IPS DF 6.9 (cell line): ENCODE results near the gene ZNF423.

Source experiments
- DNase-seq: peaks from one replicate; pipeline ENCODE4 v3.0.0-alpha.2; 2013; ENCODE audit warnings: low read depth, low spot score
- H3K27ac ChIP-seq: one replicate; pipeline ENCODE4 v1.5.1; 2013; ENCODE audit warnings: low read length, control low read depth
- H3K27me3 ChIP-seq: 2 replicates; pipeline ENCODE4 v1.6.1; 2013; ENCODE audit warnings: mild to moderate bottlenecking, low read length; ENCODE audit not compliant: control insufficient read depth, insufficient read depth
- H3K36me3 ChIP-seq: 2 replicates; pipeline ENCODE4 v1.6.1; 2013; ENCODE audit warnings: low read length; ENCODE audit not compliant: control insufficient read depth, insufficient read depth
- H3K4me1 ChIP-seq: 2 replicates; pipeline ENCODE4 v1.6.1; 2013; ENCODE audit warnings: low read length; ENCODE audit not compliant: control insufficient read depth, insufficient read depth
- H3K4me3 ChIP-seq: 2 replicates; pipeline ENCODE4 v1.5.1; 2013; ENCODE audit warnings: mild to moderate bottlenecking, low read length
- H3K9me3 ChIP-seq: 2 replicates; pipeline ENCODE4 v1.6.1; 2013; ENCODE audit warnings: low read length, inconsistent platforms; ENCODE audit not compliant: control insufficient read depth, insufficient read depth
- WGBS: extraction: QIAGEN DNeasy Blood & Tissue Kit; methylation state at CpG from one replicate; pipeline ENCODE4 v1.1.7; 2013; ENCODE audit warnings: mixed read lengths, missing lambda C conversion rate; ENCODE audit not compliant: insufficient read length, insufficient coverage; 5-methylcytosine and 5-hydroxymethylcytosine counted together

ZNF423 gene

DNA sequence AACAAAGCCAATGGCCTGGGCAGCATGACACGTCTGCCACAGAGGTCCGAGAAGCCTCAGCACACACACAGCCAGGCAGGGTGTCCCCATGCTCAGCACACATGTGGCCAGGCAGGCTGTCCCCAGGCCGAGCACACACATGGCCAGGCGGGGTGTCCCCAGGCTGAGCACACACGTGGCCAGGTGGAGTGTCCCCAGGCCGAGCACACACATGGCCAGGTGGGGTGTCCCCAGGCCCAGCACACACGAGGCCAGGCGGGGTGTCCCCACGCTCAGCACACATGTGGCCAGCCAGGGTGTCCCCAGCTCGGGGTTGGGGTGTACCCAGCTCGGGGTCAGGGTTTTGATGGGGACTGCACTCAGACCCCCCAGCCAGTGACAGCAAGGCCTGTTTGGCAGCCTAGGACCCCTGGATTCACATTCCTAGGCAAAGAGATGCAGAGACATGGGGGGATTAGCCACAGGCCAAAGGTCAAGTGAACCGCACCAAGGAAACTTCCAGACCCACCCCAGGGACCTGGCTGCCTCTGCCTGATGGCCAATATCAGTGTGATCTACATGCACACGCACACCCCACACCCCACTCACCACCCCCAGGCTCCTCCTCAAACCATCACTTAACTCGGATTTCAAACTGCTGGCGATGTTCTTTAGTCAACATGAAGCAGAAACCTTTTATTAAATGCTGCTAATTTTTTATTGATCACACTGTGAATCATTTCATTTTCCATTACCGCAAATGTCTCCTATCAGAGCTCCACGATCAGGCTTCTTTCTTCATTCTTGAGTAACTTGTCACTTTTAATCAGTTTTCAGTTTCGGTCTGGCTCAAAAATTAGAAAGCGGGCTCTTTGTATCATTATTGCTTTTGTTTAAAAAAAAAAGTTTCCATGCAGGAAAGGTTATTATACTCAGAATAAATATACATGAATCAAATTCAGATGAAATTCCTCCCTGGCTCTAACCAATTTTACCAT is 111.4 kb downstream of the ZNF423 start:
- H3K4me1 ChIP-seq = peaks cover 6% of the 10 kb centered on the region
- H3K4me3 ChIP-seq = no peak overlapping the region
- no peaks in the 10 kb centered on the region for H3K9me3 ChIP-seq
- no CpG with 5 or more reads among the region's 19 CpGs for WGBS
- no peak overlapping the region for H3K27ac ChIP-seq
- H3K27me3 ChIP-seq = no peaks in the 10 kb centered on the region
- DNase-seq = no peak
- no peaks in the 10 kb centered on the region for H3K36me3 ChIP-seq

DNA sequence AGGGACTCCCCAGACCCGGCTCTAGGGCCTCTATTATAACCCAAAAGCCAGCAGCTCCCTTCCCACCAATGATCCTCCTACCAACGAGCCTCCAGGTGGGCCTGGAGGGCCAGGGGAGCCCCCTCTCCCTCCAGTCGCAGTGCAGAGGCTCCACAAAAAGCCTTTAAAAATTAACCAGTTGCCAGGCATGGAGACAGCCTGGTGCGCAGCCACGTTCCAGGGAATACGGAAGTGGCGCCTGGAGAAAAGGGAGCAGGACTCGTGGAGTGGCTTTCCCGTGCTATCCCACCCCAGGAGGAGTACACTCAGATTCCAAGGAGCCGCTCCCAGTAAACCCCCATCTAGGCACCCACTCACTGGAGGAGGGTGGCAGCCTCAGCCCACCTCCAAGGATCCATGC is 112.3 kb downstream of the ZNF423 start:
- Histone ChIP-seq H3K27ac (no peak overlapping the region), H3K4me1 (peaks cover 4% of the 10 kb centered on the region), H3K4me3 (no peak overlapping the region), H3K9me3 (no peaks in the 10 kb centered on the region), H3K36me3 (no peaks in the 10 kb centered on the region), H3K27me3 (no peaks in the 10 kb centered on the region)
- DNase-seq = no peak
- WGBS = no CpG with 5 or more reads among the region's 10 CpGs

DNA sequence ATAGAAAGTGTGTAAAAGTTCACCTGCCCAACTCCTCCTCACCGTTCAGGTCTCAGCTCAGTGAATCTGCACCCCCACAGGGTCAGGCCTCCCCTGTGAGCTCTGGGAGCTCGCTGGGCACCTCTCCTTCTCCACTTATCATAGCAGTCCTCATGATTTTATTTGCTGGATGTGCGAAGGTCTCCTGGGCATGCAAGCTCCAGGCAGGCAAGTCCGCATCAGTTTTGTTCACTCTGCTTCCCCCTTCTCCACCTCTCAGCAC is 112.8 kb downstream of the ZNF423 start:
- no peak overlapping the region for H3K27ac ChIP-seq
- no peaks in the 10 kb centered on the region for H3K36me3 ChIP-seq
- no peaks in the 10 kb centered on the region for H3K9me3 ChIP-seq
- DNase-seq = no peak
- WGBS = no CpG with 5 or more reads among the region's 4 CpGs
- no peaks in the 10 kb centered on the region for H3K27me3 ChIP-seq
- H3K4me1 ChIP-seq = peaks cover 4% of the 10 kb centered on the region
- no peak overlapping the region for H3K4me3 ChIP-seq

DNA sequence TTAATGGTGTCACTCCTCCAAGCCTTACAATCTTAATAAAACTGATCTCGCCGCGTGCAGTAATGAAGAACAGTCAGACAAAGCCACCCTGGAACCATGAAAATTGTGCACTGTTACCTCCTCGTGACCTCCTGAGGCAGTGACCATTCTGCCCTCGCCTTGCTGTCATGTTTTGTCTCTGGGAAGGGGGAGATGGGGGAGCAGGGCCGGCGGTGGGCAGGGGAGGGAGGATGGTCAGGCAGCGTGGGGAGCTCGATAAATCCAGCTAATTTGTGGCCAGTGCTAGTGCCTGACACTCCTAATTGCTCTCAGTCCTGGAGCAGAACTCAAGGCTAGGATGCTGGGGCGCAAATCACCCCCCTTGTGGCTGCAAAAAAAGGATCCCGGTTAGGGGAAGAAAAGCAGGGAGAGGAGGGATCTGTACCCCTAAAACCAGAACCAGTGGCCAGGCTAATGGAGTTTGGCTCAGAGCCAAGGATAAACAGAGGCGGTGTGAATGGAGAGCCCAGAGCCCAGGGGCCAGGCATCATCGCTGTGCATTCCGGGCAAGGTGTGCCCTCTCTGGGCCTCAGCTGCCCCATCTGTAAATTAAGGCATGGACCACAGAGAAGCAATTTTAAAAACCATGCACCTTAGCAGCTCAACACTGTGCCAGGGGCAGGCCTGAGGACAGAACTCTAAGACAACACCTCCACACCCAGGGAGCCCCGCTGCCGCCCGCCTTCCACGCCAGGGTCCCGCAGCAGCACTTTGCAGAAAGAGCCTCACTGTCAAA is 113.3 kb downstream of the ZNF423 start:
- H3K36me3 ChIP-seq = no peaks in the 10 kb centered on the region
- H3K4me3 ChIP-seq = no peak overlapping the region
- no CpG with 5 or more reads among the region's 19 CpGs for WGBS
- peaks cover 4% of the 10 kb centered on the region for H3K4me1 ChIP-seq
- DNase-seq = no peak
- no peak overlapping the region for H3K27ac ChIP-seq
- H3K9me3 ChIP-seq = no peaks in the 10 kb centered on the region
- no peaks in the 10 kb centered on the region for H3K27me3 ChIP-seq

DNA sequence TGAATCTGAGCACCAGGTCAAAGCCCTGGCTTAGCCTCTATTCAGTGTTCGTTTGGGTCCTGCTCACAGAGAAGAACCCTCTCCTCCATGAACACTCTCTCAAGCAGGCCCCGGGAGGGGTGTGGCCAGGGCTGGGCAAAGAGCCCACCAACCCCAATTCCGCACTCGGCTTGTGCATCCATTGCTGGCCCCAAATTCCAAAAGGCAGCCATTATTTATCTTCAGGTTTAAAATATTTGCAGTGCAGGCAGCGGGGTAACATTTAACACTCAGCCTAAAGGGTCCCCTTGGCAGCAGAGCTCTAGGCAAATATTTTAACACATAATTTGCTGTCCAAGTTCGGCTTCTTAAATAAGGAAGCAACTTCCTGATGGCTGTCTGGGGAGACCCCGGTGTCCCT is 115.7 kb downstream of the ZNF423 start:
- no peaks in the 10 kb centered on the region for H3K9me3 ChIP-seq
- H3K4me1 ChIP-seq = peaks cover 4% of the 10 kb centered on the region
- WGBS = no CpG with 5 or more reads among the region's 7 CpGs
- no peaks in the 10 kb centered on the region for H3K36me3 ChIP-seq
- H3K4me3 ChIP-seq = no peak overlapping the region
- no peak for DNase-seq
- H3K27ac ChIP-seq = no peak overlapping the region
- no peaks in the 10 kb centered on the region for H3K27me3 ChIP-seq

DNA sequence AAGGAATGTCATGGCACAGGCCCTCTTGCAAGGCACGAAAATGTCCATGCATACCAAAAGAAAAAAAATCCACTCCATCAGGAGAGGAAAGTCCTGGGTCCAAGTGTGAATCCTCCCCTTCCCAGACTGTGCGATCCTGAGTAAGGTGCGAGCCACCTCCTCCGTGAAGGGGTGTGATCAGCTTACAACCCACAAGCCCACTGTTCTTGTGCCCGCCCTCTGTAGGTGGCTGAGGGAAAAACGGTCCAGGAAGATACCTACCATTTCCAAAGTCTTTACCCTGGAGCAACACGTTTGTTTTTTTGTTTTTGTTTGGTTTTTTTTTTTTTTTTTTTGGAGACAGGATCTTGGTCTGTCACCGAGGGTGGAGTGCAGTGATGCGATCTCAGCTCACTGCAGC is 116.5 kb downstream of the ZNF423 start:
- Histone ChIP-seq H3K27me3 (no peaks in the 10 kb centered on the region), H3K4me3 (no peak overlapping the region), H3K4me1 (peaks cover 4% of the 10 kb centered on the region), H3K27ac (no peak overlapping the region), H3K36me3 (no peaks in the 10 kb centered on the region), H3K9me3 (no peaks in the 10 kb centered on the region)
- no CpG with 5 or more reads among the region's 9 CpGs for WGBS
- DNase-seq = no peak

DNA sequence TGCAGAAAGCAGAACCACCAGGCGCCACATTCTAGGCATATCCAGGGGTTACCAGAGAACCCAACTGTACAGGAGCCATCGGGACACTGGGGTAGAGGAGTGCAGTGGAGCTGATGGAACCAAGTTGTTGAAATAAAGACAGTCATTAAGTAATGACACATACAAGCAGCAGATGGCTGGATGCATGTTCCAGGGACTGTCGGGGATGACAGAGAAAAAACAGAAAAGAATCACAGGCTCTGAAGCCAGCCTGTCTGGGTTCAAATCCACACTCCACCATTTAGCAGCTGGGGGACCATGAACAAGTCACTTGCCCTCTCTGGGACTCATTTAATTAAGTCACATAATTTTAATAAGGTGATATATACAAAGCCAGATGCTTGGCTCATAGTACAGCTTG is 117.1 kb downstream of the ZNF423 start:
- Histone ChIP-seq H3K27me3 (no peaks in the 10 kb centered on the region), H3K4me1 (no peaks in the 10 kb centered on the region; the same call in 1 of the 2 replicates), H3K36me3 (no peaks in the 10 kb centered on the region), H3K4me3 (no peak overlapping the region), H3K27ac (no peak overlapping the region), H3K9me3 (no peaks in the 10 kb centered on the region)
- no peak for DNase-seq
- no CpG with 5 or more reads among the region's 3 CpGs for WGBS

DNA sequence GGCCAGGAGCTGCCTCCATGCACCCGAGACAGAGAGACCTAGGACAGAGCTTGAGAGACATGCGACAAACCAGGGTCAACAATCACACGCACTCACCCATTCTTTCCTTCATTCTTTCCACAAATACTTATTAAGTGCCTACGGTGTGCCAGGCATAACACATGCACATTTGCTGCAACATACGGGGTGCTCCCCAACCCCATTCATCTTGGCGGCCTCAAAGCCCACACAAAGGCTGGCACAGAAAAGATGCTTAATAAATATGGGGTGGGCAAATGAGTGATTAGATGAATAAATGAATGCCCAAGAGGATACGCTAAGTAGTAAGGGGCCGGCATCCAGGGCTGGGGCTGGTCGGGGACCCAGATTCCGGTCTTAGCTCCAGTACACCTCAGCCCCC is 117.9 kb downstream of the ZNF423 start:
- no peaks in the 10 kb centered on the region; the same call in 1 of the 2 replicates for H3K4me1 ChIP-seq

DNA sequence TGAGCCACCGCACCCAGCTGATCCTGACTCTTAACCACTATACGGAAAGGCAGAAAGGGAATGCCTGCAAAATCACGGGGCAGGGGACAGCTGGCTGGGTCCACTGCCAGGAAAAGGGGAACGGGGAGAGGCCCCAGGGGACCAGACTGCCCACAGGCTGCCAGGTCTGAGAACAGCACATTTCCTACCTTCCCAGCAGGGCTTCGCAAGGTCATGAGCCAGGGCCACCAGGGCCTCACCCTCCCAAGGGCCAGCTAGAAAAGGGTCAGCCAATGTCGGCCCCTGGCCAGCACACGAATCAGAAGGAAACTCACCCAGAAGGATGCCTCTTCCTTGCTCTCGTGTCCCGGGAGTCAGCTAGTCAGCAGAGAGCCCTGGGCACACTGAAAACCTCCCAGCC is 118.4 kb downstream of the ZNF423 start:
- WGBS = no CpG with 5 or more reads among the region's 9 CpGs
- H3K27ac ChIP-seq = no peak overlapping the region
- no peaks in the 10 kb centered on the region for H3K36me3 ChIP-seq
- H3K4me3 ChIP-seq = no peak overlapping the region
- DNase-seq = no peak
- H3K27me3 ChIP-seq = no peaks in the 10 kb centered on the region
- no peaks in the 10 kb centered on the region for H3K9me3 ChIP-seq
- no peaks in the 10 kb centered on the region; the same call in 1 of the 2 replicates for H3K4me1 ChIP-seq

More for the DNA sequence above, 117.9 kb downstream of the ZNF423 start:
- no peaks in the 10 kb centered on the region for H3K27me3 ChIP-seq
- no peak for DNase-seq
- H3K4me3 ChIP-seq = no peak overlapping the region
- H3K36me3 ChIP-seq = no peaks in the 10 kb centered on the region
- WGBS = no CpG with 5 or more reads among the region's 10 CpGs
- no peak overlapping the region for H3K27ac ChIP-seq
- no peaks in the 10 kb centered on the region for H3K9me3 ChIP-seq

DNA sequence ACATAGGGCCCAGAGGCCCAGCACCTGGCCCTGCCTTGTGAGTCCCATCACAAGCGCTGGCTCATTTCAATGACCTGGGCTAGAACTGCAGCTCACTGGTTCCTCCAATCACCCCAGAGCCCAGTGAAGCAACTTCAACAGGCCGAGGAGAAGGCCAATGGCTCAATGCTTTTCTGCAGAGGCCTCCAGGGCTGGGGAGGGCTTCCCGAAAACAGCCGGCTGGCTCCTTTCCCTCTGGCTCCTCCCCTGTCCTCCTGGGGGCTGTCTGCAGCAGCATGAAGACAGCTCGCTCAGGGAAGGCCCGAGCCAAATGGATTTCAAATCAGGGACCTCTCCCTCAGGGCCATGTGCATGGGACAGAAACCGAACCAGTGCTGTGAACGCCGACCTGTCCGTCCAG is 121.6 kb downstream of the ZNF423 start:
- Histone ChIP-seq H3K27ac (no peak overlapping the region), H3K36me3 (no peaks in the 10 kb centered on the region), H3K4me3 (no peak overlapping the region), H3K27me3 (no peaks in the 10 kb centered on the region), H3K4me1 (no peaks in the 10 kb centered on the region; the same call in 1 of the 2 replicates), H3K9me3 (no peaks in the 10 kb centered on the region)
- DNase-seq = no peak
- WGBS = no CpG with 5 or more reads among the region's 10 CpGs
